NAMALWA (cell line): ENCODE results near the gene HDAC8.
"Not testable (repeated sequence)": the region's sequence is repeated elsewhere in the genome, so short reads cannot be mapped to it uniquely, and the experiment has no call there.

Experiments
- DNase-seq: peaks from one replicate; pipeline ENCODE4 v3.0.0-alpha.2; 2015; ENCODE audit warnings: low spot score

Gene HDAC8

DNA sequence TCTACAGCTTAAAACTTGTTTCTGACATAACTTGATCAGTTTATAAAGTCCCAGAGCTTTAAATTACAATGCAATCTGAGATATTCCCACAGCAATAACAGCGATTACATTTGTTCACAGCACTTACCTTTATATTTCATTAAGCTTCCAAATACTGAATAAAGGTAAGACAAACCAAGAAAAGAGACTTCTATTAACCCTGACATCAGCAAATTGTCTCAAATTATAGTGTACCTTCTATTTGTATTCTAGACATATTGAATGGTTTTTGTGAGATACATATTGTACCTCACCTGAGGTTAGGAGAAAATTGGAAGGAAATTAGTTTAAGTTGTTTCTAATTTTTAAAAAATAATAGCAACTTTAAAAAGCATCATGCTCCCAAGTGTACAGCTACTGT lies 111.9 kb downstream of the HDAC8 start:
- DNase-seq: no peak

DNA sequence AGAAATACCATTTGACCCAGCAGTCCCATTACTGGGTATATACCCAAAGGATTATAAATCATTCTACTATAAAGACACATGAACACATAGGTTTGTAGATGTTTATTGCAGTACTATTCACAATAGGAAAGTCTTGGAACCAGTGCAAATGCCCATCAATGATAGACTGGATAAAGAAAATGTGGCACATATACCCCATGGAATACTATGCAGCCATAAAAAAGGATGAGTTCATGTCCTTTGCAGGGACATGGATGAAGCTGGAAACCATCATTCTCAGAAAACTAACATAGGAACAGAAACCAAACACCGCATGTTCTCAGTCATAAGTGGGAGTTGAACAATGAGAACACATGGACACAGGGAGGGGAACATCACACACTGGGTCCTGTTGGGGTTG lies 123.6 kb downstream of the HDAC8 start:
- not testable (repeated sequence) for DNase-seq

DNA sequence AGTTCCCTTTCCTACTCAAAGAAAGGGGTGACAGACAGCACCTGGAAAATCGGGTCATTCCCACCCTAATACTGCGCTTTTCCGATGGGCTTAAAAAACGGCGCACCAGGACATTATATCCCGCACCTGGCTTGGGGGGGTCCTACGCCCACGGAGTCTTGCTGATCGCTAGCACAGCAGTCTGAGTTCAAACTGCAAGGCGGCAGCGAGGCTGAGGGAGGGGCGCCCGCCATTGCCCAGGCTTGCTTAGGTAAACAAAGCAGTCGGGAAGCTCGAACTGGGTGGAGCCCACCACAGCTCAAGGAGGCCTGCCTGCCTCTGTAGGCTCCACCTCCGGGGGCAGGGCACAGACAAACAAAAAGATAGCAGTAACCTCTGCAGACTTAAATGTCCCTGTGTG lies 131.9 kb downstream of the HDAC8 start:
- DNase-seq: not testable (repeated sequence)

DNA sequence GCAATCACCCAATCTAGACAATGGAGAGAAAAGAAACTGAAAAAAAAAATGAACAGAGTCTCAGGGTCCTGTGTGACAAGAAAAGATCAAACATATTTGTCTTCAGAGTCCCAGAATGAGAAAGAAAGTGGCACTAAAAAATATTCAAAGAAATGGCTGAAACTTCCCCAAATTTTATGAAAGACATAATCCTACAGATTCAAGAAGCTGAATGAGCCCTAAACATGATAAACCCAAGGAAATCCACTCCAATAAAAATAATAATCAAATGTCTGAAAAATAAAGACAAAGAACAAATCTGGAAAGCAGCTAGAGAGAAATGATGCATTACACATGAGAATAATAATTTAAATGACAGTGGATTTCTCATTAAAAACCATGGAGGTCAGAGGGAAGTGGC lies 136.6 kb downstream of the HDAC8 start:
- no peak for DNase-seq

DNA sequence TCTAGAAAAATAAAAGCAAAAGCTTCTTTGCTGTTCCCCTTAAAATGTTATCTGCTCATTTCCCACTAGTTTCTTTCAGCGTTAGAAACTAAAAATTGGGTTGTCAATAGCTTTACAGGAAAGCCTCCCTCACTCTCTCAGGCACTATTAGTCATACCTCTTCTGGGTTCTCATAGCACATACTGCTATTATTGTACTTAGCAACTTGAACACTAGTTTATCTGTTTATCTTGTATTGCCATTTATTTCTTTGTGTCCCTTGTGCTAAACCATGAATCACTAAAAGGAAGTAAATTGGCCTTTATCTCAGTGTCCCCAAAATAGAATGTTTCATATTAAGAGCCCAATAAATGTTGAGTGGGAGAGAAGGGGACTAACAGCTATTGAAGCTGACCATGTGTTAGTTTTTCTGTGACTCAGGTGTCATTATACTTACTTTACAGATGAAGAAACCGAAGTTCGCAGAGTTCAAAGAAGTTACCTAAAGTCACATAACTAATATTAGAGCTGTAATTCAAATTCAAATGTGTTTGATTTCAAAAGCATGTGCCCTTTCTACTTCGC lies 142.2 kb downstream of the HDAC8 start:
- DNase-seq: no peak

DNA sequence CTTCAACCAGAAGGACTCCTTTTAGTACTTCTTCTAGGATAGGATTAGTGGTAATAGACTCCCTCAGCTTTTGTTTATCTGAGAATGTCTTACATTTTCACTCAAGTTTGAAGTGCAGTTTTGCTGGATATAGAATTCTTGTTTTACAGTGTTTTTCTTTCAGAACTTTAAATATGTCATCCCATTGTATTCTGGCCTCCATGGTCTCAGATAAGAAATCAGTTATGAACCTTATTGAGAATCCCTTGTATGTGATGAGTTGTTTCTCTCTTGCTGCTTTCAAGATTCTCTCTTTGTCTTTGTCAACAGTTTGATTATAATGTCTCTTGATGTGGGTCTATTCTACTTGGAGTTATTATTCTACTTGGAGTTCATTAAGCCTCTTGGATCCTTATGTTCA lies 150.8 kb downstream of the HDAC8 start:
- DNase-seq: no peak

DNA sequence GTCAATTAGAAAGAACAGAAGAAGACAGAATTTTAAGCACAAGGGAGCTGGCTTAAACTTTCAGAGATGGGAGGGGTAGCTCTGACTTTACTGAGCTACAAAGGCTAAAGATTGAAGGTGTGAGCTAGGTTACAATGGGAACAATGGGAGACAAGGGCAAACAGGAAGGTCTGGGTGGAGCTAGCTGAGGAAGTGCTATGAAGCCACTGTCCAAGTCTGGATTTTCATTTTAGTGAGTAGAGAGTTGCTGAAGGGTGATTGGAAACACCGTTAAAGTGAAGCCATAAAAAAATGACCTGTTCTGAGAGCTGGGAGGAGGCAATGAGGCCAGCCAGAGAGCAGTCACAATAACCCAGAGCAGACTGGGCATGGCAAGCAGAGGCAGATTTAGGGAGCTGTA lies 162.7 kb downstream of the HDAC8 start:
- no peak for DNase-seq

DNA sequence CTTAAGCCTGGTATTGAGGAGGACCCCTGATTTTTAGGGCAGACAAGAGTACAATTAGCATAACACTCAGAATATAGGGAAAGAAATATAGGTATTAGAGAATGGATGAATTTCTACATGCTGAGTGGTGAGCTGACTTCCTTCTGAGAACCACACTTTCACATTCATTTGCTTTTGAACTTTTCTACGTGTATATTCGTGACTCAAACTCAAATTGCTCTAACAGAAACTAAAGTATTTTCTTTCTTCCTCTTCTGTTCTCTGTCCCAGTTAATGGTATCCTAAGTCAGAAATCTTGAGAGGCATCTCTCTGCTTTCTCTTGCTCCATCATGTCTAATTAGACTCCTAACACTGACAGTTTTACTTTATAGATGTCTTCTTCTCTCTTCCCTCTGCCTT lies 163.8 kb downstream of the HDAC8 start:
- no peak for DNase-seq

DNA sequence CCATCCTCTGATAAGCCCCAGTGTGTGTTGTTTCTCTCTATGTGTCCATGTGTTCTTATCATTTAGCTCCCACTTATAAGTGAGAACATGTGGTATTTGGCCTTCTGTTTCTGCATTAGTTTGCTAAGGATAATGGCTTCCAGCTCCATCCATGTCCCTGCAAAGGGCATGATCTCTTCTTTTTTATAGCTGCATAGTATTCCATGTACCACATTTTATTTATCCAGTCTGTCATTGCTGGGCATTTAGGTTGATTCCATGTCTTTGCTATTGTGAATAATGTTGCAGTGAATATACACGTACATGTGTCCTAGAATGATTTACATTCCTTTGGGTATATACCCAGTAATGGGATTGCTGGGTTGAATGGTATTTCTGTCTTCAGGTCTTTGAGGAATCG lies 167.5 kb downstream of the HDAC8 start:
- not testable (repeated sequence) for DNase-seq

DNA sequence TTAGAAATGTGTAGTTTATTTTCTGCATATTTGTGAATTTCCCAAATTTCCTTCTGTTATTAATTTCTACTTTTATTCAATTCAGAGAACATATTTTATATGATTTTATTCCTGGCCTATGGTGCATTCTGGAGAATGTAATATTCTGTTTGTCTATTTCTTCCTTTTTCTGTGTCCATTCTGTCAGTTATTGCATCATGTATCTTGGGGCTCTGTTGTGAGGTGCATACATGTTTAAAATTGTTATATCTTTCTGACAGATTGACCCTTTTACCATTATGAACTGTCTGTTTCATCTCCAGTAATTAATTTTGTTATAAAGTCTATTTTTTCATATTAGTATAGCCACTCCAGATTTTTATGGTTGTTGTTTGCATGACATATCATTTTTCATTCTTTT lies 170.0 kb downstream of the HDAC8 start:
- no peak for DNase-seq

DNA sequence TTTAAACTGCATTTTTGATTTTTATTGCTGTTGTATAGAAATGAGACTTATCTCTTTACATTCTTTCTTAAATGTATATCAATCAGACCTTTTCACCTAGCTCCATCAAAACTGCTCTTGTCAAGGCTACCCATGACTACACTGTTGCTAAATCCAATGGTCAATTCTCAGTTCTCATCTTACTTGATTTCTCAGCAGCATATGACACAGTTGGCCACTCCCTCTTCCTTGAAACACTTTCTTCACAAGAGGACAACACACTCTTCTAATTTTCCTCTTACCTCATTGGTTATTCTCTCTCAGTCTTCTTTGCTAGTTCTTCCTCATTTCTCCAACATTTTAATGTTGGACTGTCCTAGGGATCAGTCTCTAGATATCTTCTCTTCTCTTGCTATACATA lies 172.8 kb downstream of the HDAC8 start:
- no peak for DNase-seq

DNA sequence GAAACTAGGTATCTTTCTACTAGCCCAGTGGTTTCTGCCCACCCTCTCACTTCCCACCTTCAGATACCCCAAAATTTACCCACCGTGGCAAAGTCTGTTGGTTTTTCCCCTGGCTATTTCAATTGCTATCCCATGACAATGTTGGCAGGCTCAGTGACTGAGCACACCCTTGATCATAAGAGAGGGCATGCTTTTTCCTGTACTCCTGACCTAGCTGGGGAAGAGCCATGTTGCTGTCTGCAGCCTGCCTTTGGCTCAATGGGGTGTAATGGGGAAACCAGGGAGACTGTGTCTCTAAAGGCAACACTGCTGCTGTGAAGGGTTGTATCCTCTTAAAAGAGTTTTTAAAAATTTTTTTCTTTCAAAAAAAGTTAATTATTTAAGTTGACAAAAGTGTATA lies 176.5 kb downstream of the HDAC8 start:
- no peak for DNase-seq

DNA sequence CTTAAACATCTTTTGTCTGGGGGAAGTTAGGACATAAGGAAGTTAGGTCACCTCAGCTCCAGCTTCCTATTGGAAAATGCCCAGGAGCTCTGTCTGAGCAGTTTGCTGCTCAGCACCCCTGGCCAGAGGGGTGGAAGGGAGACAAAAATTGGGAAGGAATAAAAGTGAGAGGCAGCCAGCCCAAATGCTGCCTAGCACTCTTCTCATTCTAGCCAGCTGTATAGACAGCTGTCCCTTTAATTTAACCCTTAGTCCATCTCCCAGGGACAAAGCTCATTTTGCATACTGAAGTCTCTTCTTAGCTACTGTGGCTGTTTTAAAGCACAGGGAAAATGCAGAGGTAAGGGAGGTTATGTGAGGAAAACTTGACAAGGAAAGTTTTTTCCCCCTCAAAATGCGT lies 177.4 kb downstream of the HDAC8 start:
- no peak for DNase-seq

DNA sequence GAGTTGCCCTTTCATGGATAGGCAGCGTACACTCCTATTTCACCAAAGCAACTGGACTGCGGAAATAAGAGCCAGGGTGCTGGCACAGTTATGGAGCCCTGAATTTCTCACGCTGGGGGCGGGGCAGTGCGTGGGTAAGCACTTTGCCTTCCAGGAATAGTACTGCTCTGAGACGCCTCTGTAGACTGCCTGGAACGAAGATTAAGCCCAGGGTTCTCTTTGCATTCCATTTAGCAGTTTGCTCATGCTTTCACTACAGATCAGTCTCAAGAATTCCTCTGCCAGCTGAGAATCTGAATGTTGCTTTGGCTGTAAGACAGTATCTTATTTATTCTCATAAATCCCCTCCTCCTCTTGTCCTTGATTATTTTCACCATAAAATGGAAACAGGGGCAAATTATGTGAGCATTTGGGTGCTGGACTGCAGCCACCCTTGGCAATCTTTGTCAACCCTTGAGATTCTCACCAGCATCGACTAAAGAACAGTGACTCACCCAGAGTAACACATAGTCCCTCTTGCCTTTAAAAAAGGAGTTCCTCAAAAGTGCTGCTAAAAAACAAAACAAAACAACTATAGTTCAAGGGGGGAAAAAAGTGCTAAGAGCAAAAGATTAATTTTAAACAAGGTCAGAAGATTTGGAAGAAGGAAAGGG lies 178.0 kb downstream of the HDAC8 start:
- no peak for DNase-seq

DNA sequence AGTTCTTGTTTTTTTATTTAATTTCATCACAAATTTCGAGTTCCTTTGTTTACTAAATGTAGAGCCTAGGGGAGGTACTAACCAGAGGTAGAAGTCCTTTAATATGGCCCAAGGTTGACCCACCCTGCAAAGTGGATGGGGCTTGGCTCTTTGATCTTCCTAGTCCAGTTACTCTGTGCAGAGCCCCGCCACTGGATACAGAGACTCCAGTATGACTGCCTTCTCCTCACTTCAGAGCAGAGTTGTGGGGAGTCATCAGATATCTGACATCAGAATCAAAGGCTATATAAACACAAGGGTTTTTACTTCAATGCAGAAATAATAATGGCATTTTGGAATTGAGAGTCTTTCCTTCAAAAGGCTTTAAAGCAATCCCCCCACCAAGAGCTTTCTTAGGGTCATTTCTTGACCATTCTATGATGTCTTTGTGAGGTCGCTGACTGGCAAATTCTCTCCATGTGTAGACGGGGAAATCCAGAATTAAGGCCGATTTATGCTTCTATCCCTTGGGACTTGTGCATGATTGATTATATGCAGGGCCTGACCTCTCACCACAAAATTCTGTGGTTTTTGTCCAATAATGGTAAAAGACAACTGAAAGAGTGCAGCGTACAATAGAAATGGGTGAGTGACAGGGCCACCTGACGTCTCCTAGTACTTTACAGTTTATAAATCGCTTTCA lies 178.7 kb downstream of the HDAC8 start:
- DNase-seq: no peak

DNA sequence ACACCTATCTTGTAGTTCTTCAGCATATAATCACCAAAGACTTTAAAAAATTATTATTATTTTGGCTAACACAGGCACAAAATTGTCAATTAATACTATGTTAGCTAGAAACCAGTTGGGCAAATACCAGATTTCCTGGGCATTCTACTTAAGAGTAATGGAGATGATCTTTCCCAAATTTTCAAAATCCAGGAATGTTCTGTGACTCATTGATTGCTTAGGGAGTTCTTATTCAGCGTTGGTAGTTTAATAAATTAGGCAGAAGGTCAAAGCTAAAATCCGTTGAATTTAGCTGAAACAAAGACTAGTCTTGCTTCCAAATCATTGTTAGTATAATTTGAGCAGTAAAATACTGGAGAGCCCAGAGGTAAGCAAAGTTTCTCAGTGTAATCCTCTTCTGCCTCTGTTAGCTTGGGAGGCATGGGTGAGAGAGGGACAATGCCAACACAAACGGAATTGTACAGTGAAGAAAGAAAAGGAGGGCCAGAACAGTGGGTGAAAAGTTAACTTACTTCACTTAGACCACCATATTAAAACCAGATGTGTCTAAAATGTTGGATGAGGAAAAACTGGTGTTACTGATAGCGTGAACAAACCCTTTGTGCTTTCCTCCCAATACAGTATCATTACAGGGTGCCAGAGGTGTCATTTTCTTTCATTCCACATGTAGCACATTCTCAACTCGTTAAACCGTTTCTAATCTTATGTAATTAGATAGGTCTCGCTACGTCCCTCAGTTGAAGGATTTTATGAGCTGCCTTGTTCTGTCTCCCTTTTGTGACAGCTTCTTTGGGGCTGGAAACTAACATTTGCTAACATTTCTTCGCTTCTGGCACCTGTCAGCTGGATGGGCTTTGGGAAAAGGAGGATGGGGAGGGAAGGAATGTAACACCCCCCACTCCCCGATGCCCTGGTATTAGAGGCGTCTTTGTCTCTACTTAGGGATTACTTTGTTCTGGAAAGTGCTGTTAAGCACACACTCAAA lies 179.5 kb downstream of the HDAC8 start:
- DNase-seq: no peak

DNA sequence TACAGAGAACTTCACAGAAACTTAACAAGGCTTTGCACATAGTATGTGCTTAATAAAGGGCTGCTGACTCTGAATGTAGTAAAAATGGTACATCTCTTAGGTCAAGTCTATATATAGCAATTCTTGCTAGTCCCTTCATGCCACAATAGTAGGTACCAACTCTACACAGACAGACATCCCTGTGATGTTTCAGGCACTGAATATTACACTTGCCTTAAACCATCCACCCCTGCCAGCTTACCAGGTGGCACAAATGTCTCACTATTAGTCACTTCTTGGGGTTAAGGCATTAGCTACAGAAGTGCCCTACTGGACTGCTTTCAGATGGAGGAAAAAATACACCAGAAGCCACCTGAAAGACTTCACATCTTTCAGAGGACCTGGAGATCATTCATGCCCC lies 180.6 kb downstream of the HDAC8 start:
- no peak for DNase-seq

DNA sequence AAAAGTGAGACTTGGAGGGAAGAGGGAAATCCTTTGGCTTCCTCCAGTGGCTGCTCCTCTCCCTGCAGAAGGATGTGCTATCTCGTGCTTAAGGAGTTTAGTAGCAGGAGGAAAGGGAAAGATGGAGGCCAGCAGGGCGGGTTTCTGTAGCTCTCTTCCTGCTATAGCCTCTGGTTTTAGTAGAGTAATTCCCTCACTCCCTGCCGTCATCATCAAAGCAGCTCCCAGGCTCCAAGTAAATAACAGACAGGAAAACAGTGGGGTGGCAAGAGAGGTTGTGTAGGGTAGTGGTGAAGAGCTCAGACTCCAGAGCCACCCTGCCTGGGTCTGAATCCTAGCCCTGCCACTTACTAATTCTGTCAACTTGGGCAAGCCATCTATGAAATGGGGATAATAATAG lies 185.4 kb downstream of the HDAC8 start:
- DNase-seq: no peak

DNA sequence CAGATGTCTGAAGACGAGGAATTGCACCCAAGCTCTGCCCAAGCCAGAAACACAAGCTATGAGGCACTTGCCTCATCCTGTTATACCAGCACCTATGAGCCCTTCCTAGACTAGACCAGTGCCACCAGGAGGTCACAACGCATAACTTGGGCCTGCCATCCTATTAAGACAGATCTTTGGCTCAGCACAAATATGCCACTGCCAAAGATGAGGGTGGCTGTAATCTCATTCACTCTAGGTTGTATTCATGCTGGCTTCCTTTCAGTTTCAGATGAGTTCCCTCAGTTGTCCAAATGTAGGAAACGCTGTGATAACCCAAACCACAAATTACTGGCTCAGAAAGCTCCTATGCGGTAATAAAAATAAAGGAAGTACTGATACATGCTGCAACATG lies 190.4 kb downstream of the HDAC8 start:
- DNase-seq: no peak

DNA sequence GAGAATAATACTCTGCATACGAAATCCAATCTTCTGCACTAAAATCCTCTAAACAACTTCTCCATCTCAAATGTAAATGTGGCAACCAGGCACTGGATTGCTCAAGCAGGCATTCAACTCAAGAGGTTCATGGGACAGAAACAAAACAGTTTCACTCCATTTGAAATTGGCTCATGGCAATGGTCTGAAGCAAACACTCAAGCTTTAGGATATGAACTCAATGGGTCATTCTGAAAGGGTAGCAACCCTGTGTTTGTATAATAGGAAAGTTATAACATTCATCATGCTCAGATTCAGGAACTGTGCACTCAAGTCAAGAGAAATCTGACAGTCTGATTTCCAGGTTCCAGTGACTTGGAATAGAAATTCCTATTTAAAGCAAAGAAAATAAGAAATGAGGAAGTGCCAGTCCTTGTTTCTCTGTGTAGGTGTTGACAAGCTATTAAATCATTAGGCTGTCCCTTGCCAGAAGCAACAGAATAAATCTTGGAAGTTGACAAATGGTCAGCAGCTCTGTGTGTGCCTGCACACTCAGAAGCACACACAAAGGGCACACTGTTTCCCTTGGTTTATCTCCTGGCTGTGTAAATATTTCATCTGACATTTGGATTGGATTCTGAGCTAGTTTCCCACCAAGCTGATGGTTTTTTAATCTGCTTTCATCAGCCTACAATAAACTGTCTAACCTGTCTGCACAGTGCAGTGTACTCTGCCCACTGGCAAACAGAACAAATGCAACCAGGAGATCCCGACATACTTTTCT lies 191.0 kb downstream of the HDAC8 start:
- no peak for DNase-seq

DNA sequence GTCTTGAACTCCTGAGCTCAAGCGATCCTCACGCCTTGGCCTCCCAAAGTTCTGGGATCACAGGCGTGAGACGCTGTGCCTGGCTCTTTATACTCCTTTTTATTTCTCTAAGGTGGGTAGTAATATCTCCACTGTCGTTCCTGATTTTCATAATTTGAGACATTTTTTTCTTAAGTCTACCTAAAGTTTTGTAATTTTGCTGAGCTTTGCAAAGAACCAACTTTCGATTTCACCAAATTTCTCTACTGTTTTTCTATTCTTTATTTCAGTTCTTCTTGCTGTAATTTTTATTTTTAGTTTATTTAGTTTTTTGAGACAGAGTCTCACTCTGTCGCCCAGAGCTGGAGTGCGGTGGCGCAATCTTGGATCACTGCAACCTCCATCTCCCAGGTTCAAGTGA lies 196.5 kb downstream of the HDAC8 start:
- DNase-seq: no peak

DNA sequence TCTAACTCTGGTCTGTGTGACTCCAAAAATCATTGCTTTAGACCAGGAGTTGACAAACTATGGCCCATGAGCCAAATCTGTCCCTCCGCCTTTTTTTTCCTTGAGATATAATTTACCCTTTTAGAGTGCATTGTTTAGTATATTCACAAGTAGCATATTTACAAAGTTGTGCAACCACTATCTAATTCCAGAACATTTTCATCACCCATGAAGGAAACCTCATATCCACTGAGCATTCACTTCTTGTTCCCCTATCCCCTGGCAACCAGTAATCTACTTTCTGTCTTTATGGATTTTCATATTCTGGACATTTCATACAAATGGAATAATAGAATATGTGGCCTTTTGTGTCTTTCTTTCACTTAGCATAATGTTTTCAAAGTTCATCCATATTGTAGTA lies 199.5 kb downstream of the HDAC8 start:
- DNase-seq: no peak
